ENCODE results near the gene DNTTIP2. TPM values are rescaled to one million over a fixed set of nuclear protein-coding genes. Genes with fewer than 3 reads are reported as not detected.

Gene DNTTIP2
- polyA plus RNA-seq, 2 of the 4 experiments (the other 2 are of a cell fraction) = 41.5 to 42.0 TPM

DNA sequence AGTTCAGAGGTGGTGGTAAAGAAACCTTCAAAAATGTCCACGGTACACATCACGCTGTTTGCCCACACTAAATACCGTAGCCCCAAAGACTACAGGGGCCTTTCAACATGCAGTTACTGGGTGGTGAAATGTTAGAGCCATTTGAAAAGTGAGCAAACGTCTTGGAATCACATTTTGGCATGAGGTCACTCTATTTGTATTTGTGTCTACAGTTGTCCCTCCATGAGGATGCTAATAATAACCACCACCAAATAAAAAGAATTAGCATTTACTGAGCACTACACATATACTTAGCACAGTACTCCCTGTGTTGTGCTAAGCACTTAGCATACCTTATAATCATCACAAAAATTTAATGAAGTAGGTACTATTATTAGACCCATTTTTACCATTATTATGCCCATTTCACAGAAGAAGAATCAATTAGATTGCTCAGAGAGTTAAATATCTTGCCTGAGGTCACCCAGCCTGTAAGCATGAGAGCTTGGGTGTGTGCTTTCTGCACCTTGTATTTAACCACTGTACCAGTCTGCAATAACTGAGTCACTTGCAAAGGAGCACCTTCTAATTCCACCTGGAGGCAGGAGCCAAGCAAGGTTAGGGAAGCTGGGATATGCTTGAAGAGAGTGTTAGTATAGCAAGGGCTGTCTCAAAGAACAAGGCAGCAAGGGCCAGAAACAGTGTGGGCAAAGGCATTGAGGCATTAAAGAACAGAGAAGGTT is 57.4 kb downstream of the DNTTIP2 start (continued):
- TF ChIP-seq REST (IDR thresholded peaks at IDR 0.05) (no peak), TFCP2L1 (CRISPR knock-in tag; IDR thresholded peaks at IDR 0.05) (no peak)

GRCh38 chr1:93820554-93821422 is 58.2 kb downstream of the DNTTIP2 start:
- TF ChIP-seq KDM5A (IDR thresholded peaks at IDR 0.05) (no peak), CBX2 (IDR thresholded peaks at IDR 0.05; ENCODE audit: borderline replicate concordance, low read depth) (no peak)
- Histone ChIP-seq H3K4me1 (peaks cover 16% of the 10 kb centered on the region; the same call in 2 of the 3 replicates), H3K9me3 (no peaks in the 10 kb centered on the region), H3K4me3 (no peak overlapping the region), H3K27ac (0 out of 6 replicates have a peak overlapping the region, but pooled peaks of 1 of the 2 experiments have one; percentile 35), H3K4me2 (no peak overlapping the region)
- POLR2A ChIA-PET = no interaction called here
- 82% methylated on average over 10 of the region's 10 CpGs for WGBS (ENCODE audit: missing lambda C conversion rate)
- DNase-seq (ENCODE audit: low read depth in 1 of 2, low spot score in 1 of 2) = no peak
- ATAC-seq = peak in 1 of 2 experiments; percentile 27; a peak in 2 of 6 replicates
- FAIRE-seq = no peak
- CTCF ChIA-PET = interaction anchor here (0.6 to 13.5 kb wide), 4 partner anchors 24 to 599 kb away, joined by 3 to 236 read pairs (median 4); no protein-coding TSS in a partner anchor

DNA sequence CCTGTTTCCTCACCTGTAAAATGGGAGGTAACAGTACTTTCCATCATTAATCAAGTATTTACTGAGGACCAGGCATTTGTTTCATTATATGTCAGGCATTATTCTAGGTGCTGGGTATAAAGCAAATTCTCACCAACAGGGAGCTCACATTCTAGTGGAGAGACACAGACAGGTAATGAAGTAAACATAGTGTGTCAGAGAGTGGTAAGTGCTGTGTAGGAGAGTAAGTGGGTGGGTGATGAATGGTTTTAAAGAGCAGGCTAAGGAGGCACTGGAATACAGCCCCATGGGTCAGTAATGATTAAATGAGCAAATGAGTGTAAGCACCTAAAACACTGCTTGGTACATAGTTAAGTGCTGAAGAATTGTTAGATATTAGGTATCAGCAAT is 60.4 kb downstream of the DNTTIP2 start:
- CTCF ChIA-PET = interaction anchor here (1.1 to 13.5 kb wide), 4 partner anchors 8 to 190 kb away, joined by 3 to 236 read pairs (median 40); no protein-coding TSS in a partner anchor
- Histone ChIP-seq H3K4me3 (no peak overlapping the region), H3K4me2 (no peak overlapping the region), H3K4me1 (peaks cover 25% of the 10 kb centered on the region), H3K9me3 (no peaks in the 10 kb centered on the region), H3K27ac (peak overlapping the region in 1 of 2 experiments; percentile 71; a peak in 2 of 6 replicates)
- TF ChIP-seq ESRRA (IDR thresholded peaks at IDR 0.05; ENCODE audit: borderline replicate concordance, low read length) (no peak), CHD2 (IDR thresholded peaks at IDR 0.05; ENCODE audit: low read length, partially characterized antibody) (no peak), HOXB5 (CRISPR knock-in tag; IDR thresholded peaks at IDR 0.05) (no peak), ZC3H11A (IDR thresholded peaks at IDR 0.05) (no peak), REST (IDR thresholded peaks at IDR 0.05) (no peak), SREBF2 (IDR thresholded peaks at IDR 0.05) (no peak), CBX2 (IDR thresholded peaks at IDR 0.05; ENCODE audit: borderline replicate concordance, low read depth) (no peak), MAFK (IDR thresholded peaks at IDR 0.05; ENCODE audit: partially characterized antibody) (no peak), POLR2AphosphoS2 (conservative IDR thresholded peaks at IDR 0.05; ENCODE audit: low read length) (no peak), CHD4 (IDR thresholded peaks at IDR 0.05; ENCODE audit: borderline replicate concordance) (no peak), KDM5A (IDR thresholded peaks at IDR 0.05) (no peak), KDM1A (IDR thresholded peaks at IDR 0.05; ENCODE audit: low read depth) (no peak), ATOH8 (CRISPR knock-in tag; IDR thresholded peaks at IDR 0.05; ENCODE audit: low read depth) (no peak), RNF2 (IDR thresholded peaks at IDR 0.05; ENCODE audit: borderline replicate concordance, low read depth) (no peak), EP300 (IDR thresholded peaks at IDR 0.05) (no peak)
- TF ChIP-seq, protein P1, sequence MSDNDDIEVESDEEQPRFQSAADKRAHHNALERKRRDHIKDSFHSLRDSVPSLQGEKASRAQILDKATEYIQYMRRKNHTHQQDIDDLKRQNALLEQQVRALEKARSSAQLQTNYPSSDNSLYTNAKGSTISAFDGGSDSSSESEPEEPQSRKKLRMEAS (IDR thresholded peaks at IDR 0.05) = no peak
- TF ChIP-seq, protein P2, sequence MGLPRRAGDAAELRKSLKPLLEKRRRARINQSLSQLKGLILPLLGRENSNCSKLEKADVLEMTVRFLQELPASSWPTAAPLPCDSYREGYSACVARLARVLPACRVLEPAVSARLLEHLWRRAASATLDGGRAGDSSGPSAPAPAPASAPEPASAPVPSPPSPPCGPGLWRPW (IDR thresholded peaks at IDR 0.05) = no peak
- ATAC-seq (no peak), FAIRE-seq (no peak), DNase-seq (ENCODE audit: low read depth in 1 of 2, low spot score in 1 of 2) (no peak)
- POLR2A ChIA-PET = interaction anchor here (1.0 kb wide), 1 partner anchor 27 kb away, joined by 4 read pairs; no protein-coding TSS in a partner anchor

All from A549 (cell line).